GDM1 (cell line): ENCODE data around the gene PRDM16.
"Not testable (repeated sequence)": the region's sequence is repeated elsewhere in the genome, so short reads cannot be mapped to it uniquely, and the experiment has no call there.

ENCODE experiments used
- DNase-seq: peaks from one replicate; lab custom pipeline; 2025; lab: John Stamatoyannopoulos, UW

Gene PRDM16

GRCh38 chr1:3282186-3282585 lies 213.2 kb downstream of the PRDM16 start:
- DNase-seq = no peak

- no peak for DNase-seq
Measured at GRCh38 chr1:3282656-3283430, 213.8 kb downstream of the PRDM16 start.

GRCh38 chr1:3283849-3284248 lies 214.8 kb downstream of the PRDM16 start:
- DNase-seq = no peak

- DNase-seq = no peak
Measured at GRCh38 chr1:3284691-3285090, 215.7 kb downstream of the PRDM16 start.

GRCh38 chr1:3285106-3285740 lies 216.2 kb downstream of the PRDM16 start:
- DNase-seq = no peak

- not testable (repeated sequence) for DNase-seq
Measured at GRCh38 chr1:3287095-3287494, 218.1 kb downstream of the PRDM16 start.

GRCh38 chr1:3287656-3288160 lies 218.7 kb downstream of the PRDM16 start:
- no peak for DNase-seq

- DNase-seq = no peak
Measured at GRCh38 chr1:3289502-3289901, 220.5 kb downstream of the PRDM16 start.

GRCh38 chr1:3290438-3290837 lies 221.4 kb downstream of the PRDM16 start:
- no peak for DNase-seq

- no peak for DNase-seq
Measured at GRCh38 chr1:3290915-3291314, 221.9 kb downstream of the PRDM16 start.

GRCh38 chr1:3292051-3292722 lies 223.2 kb downstream of the PRDM16 start:
- no peak for DNase-seq

GRCh38 chr1:3292868-3293562 lies 224.0 kb downstream of the PRDM16 start:
- DNase-seq = no peak

GRCh38 chr1:3293563-3294080 lies 224.6 kb downstream of the PRDM16 start:
- DNase-seq = no peak

GRCh38 chr1:3294450-3294849 lies 225.4 kb downstream of the PRDM16 start:
- DNase-seq = no peak

- no peak for DNase-seq
Measured at GRCh38 chr1:3295846-3296245, 226.8 kb downstream of the PRDM16 start.

- no peak for DNase-seq
Measured at GRCh38 chr1:3296326-3296725, 227.3 kb downstream of the PRDM16 start.

- no peak for DNase-seq
Measured at GRCh38 chr1:3296826-3297225, 227.8 kb downstream of the PRDM16 start.

- no peak for DNase-seq
Measured at GRCh38 chr1:3297756-3298155, 228.8 kb downstream of the PRDM16 start.

GRCh38 chr1:3298197-3298596 lies 229.2 kb downstream of the PRDM16 start:
- no peak for DNase-seq

- no peak for DNase-seq
Measured at GRCh38 chr1:3304246-3304645, 235.2 kb downstream of the PRDM16 start.

GRCh38 chr1:3304692-3305091 lies 235.7 kb downstream of the PRDM16 start:
- DNase-seq = no peak

- no peak for DNase-seq
Measured at GRCh38 chr1:3305156-3305555, 236.2 kb downstream of the PRDM16 start.
